GM19468 (cell line): ENCODE measurements around the gene ARHGAP26.
A peak's percentile ranks its signal among the peaks of the same experiment; 100 is the strongest.

Experiments
- ATAC-seq: cut with Tn5 transposase; IDR thresholded peaks from one replicate; pipeline ENCODE4 v1.9.1; 2021; ENCODE audit warnings: mild to moderate bottlenecking, moderate library complexity, moderate number of reproducible peaks; ENCODE audit not compliant: unreplicated experiment; ENCODE audit errors: extremely low read depth

Gene ARHGAP26

GRCh38 chr5:142769793-142770649 lies at the start of gene ARHGAP26:
Gene ARHGAP26, plus strand, starts transcription at chr5:142770377. Its CDS starts 385 bp downstream, at chr5:142770762.
- peak; percentile 98 for ATAC-seq

- ATAC-seq = no peak
Observed at GRCh38 chr5:142720641-142721271, 49.4 kb upstream of the ARHGAP26 start.

GRCh38 chr5:142722146-142722545 lies 48.0 kb upstream of the ARHGAP26 start:
- no peak for ATAC-seq

- ATAC-seq = no peak
Observed at GRCh38 chr5:142722896-142723295, 47.3 kb upstream of the ARHGAP26 start.

GRCh38 chr5:142724821-142725220 lies 45.4 kb upstream of the ARHGAP26 start:
- no peak for ATAC-seq

- ATAC-seq = no peak
Observed at GRCh38 chr5:142725231-142726187, 44.7 kb upstream of the ARHGAP26 start.

- no peak for ATAC-seq
Observed at GRCh38 chr5:142726188-142726731, 43.9 kb upstream of the ARHGAP26 start.

GRCh38 chr5:142727735-142728047 lies 42.5 kb upstream of the ARHGAP26 start:
- no peak for ATAC-seq

GRCh38 chr5:142735323-142736246 lies 34.6 kb upstream of the ARHGAP26 start:
- ATAC-seq = no peak

- no peak for ATAC-seq
Observed at GRCh38 chr5:142736247-142736632, 33.9 kb upstream of the ARHGAP26 start.

GRCh38 chr5:142737179-142737578 lies 33.0 kb upstream of the ARHGAP26 start:
- ATAC-seq = no peak

GRCh38 chr5:142740474-142741242 lies 29.5 kb upstream of the ARHGAP26 start:
- no peak for ATAC-seq

- no peak for ATAC-seq
Observed at GRCh38 chr5:142743592-142744441, 26.4 kb upstream of the ARHGAP26 start.

- ATAC-seq = no peak
Observed at GRCh38 chr5:142745268-142745667, 24.9 kb upstream of the ARHGAP26 start.

GRCh38 chr5:142746532-142747433 lies 23.4 kb upstream of the ARHGAP26 start:
- ATAC-seq = no peak

GRCh38 chr5:142748132-142748531 lies 22.0 kb upstream of the ARHGAP26 start:
- no peak for ATAC-seq
